ENCODE measurements around the gene SMPD2. TPM values are rescaled to one million over a fixed set of nuclear protein-coding genes. Genes with fewer than 3 reads are reported as not detected.

The SMPD2 gene
- total RNA-seq, 1 donor from 2014 or later: 9.8 TPM

- no peak for DNase-seq (ENCODE audit: low spot score in 2 of 2, unreplicated experiment in 2 of 2)
- H3K36me3 Mint-ChIP-seq: no peaks in the 10 kb centered on the region
- H3K4me3 Mint-ChIP-seq: peak overlapping the region; percentile 91
- H3K27ac Mint-ChIP-seq: peak overlapping the region; percentile 43
- H3K9me3 Mint-ChIP-seq: no peaks in the 10 kb centered on the region
- peaks cover 23% of the 10 kb centered on the region for H3K27me3 Mint-ChIP-seq (ENCODE audit: low read depth)
- H3K4me1 Mint-ChIP-seq: peaks cover 8% of the 10 kb centered on the region
- TF ChIP-seq CTCF (IDR thresholded peaks at IDR 0.05; ENCODE audit: unreplicated experiment): no peak
These were observed 14.2 kb downstream of the SMPD2 start for GRCh38 chr6:109454496-109455436.

GRCh38 chr6:109455437-109456110, 15.1 kb downstream of the SMPD2 start, which contains the start of gene MICAL1:
Gene MICAL1, minus strand, starts transcription at chr6:109455772. Its CDS starts 1,576 bp downstream, at chr6:109454196.
- Mint-ChIP-seq H3K4me3 (peak within 1 kb of the TSS; percentile 91), H3K4me1 (peaks cover 8% of the 10 kb centered on the region), H3K27me3 (ENCODE audit: low read depth) (peaks cover 23% of the 10 kb centered on the region), H3K9me3 (no peaks in the 10 kb centered on the region), H3K36me3 (no peaks in the 10 kb centered on the region), H3K27ac (peak within 1 kb of the TSS; percentile 43)
- no peak for TF ChIP-seq CTCF (IDR thresholded peaks at IDR 0.05; ENCODE audit: unreplicated experiment)
- peak in 1 of 2 experiments; percentile 64 for DNase-seq (ENCODE audit: low spot score in 2 of 2, unreplicated experiment in 2 of 2)

- Mint-ChIP-seq H3K27me3 (ENCODE audit: low read depth) (peaks cover 23% of the 10 kb centered on the region), H3K27ac (no peak overlapping the region), H3K9me3 (no peaks in the 10 kb centered on the region), H3K4me3 (peak overlapping the region; percentile 64), H3K4me1 (peaks cover 8% of the 10 kb centered on the region), H3K36me3 (peaks cover 3% of the 10 kb centered on the region)
- TF ChIP-seq CTCF (IDR thresholded peaks at IDR 0.05; ENCODE audit: unreplicated experiment): no peak
- DNase-seq (ENCODE audit: low spot score in 2 of 2, unreplicated experiment in 2 of 2): no peak
These were observed 15.6 kb downstream of the SMPD2 start for GRCh38 chr6:109456111-109456583.

GRCh38 chr6:109456710-109457561, 16.4 kb downstream of the SMPD2 start:
- DNase-seq (ENCODE audit: low spot score in 2 of 2, unreplicated experiment in 2 of 2): no peak
- no peak for TF ChIP-seq CTCF (IDR thresholded peaks at IDR 0.05; ENCODE audit: unreplicated experiment)
- peaks cover 23% of the 10 kb centered on the region for H3K27me3 Mint-ChIP-seq (ENCODE audit: low read depth)
- peak overlapping the region; percentile 64 for H3K4me3 Mint-ChIP-seq
- H3K4me1 Mint-ChIP-seq: peaks cover 8% of the 10 kb centered on the region
- H3K27ac Mint-ChIP-seq: no peak overlapping the region
- H3K36me3 Mint-ChIP-seq: peaks cover 8% of the 10 kb centered on the region
- no peaks in the 10 kb centered on the region for H3K9me3 Mint-ChIP-seq

- DNase-seq (ENCODE audit: low spot score in 2 of 2, unreplicated experiment in 2 of 2): no peak
- no peak for TF ChIP-seq CTCF (IDR thresholded peaks at IDR 0.05; ENCODE audit: unreplicated experiment)
- H3K36me3 Mint-ChIP-seq: peaks cover 14% of the 10 kb centered on the region
- H3K27ac Mint-ChIP-seq: no peak overlapping the region
- H3K9me3 Mint-ChIP-seq: no peaks in the 10 kb centered on the region
- H3K27me3 Mint-ChIP-seq (ENCODE audit: low read depth): peaks cover 23% of the 10 kb centered on the region
- H3K4me3 Mint-ChIP-seq: peak overlapping the region; percentile 5
- H3K4me1 Mint-ChIP-seq: peaks cover 8% of the 10 kb centered on the region
These were observed 17.1 kb downstream of the SMPD2 start for GRCh38 chr6:109457562-109457996.

Measured in mesothelial cell of epicardium (in vitro differentiated cells).